NCI-H748 (cell line): ENCODE measurements around the gene ACADSB.

Source experiments
- DNase-seq: peaks from one replicate; lab custom pipeline; 2025; ENCODE audit not compliant: unreplicated experiment; lab: John Stamatoyannopoulos, UW

The ACADSB gene

GRCh38 chr10:123008355-123009104 lies at the start of gene ACADSB, which contains the start of gene IKZF5:
ACADSB (plus strand) TSS chr10:123009006; CDS start chr10:123009030, 24 bp downstream.
IKZF5 (minus strand) TSS chr10:123008795; CDS start chr10:122998625, 10,170 bp downstream.
- DNase-seq: peak; percentile 95

DNA sequence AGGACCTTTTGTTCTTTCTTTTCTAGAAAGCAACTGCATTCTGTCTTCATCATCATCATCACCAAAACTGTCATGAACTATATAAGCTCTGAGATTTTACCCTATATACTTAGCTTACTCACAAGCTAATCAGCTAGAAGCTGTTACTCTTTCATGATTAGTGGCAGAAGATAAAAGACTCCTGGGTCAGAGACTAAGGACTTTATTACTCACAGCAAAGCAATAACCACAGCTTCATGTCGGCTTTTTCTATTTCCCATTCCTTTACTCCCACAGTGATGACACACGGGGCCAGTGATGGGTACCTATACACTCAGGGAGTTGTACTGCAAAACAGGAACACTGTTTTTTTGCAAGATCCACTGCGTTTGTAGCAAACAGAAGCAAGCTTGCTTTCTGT lies 46.4 kb upstream of the ACADSB start:
- DNase-seq: no peak

DNA sequence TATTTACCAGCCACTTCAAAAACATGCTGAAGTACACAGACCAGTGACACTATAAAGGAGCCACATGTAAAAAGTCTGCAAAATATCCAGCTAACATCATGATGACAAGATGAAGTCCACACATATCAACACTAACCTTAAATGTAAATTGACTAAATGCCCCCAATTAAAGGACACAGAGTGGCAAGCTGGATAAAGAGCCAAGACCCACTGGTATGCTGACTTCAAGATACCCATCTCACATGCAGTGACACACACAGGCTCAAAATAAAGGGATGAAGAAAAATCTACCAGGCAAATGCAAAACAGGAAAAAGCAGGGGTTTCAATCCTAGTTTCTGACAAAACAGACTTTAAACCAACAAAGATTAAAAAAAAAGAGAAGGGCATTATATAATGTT lies 41.9 kb upstream of the ACADSB start:
- DNase-seq: no peak

DNA sequence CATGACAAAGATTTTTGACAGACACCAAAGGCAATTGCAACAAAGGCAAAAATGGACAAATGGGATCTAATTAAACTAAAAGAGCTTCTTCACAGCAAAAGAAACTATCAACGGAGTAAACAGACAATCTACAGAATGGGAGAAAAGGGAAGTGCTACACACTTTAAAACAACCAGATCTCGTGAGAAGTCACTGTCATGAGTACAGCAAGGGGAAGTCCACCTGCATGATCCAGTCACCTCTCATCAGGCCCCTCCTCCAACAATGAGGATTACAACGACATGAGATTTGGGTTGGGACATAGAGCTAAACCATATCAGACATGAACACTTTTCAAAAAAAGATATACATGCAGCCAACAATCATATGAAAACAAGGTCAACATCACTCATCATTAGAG lies 40.1 kb upstream of the ACADSB start:
- DNase-seq: no peak

DNA sequence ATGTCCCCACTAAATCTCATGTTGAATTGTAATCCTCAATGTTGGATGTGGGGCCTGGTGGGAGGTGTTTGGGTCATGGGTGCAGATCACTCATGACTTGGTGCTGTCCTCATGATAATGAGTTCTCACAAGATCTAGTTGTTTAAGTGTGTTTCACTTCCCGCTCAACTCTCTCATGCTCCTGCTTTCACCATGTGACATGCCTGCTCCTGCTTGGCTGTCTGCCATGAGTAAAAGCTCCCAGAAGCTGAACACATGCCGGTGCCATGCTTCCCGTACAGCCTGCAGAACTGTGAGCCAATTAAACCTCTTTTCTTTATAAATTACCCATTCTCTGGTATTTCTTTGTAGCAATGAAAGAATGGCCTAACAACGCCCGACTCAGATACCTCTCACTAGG lies 34.8 kb upstream of the ACADSB start:
- no peak for DNase-seq

GRCh38 chr10:122974543-122975064 lies 34.2 kb upstream of the ACADSB start:
- no peak for DNase-seq

DNA sequence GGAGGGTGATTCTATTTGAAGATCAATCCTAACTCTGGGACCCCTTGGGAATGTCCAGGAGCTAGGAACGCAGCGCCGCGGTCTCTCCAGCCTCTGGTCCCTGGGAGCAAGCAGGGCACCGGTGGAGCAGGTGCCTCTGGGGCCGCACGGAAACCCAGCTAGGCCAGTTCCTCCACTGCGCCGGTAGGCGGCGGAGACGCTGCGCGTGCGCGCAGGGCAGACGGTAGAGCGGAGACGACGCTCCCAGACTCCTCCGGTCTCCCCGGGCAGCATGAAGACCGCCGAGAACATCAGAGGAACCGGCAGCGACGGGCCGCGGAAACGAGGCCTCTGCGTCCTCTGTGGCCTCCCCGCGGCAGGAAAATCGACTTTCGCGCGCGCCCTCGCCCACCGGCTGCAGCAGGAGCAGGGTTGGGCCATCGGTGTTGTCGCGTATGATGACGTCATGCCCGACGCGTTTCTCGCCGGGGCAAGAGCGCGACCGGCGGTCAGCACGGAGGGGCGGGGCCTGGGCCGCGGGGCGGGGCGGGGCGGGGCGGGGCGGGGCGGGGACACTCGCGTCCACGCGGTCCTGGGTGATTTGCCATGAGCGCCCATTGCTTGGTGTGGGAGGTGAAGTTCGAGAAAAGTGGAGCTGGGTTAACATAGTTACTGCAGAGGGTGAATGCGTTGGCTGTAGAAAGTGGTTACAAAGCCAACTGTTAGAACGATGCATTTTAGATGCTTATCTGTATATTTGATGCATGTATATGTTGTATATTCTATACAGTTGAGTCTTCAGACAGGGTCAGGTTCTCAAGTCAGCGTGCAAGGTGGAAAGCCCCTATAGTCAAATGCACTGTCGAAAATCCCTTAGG lies 28.4 kb upstream of the ACADSB start, which contains the start of gene PSTK:
TSS of gene PSTK (plus strand) at position 193 of the 857 bp plus-strand sequence. CDS start at position 272, 79 bp downstream.
- DNase-seq: peak; percentile 89

DNA sequence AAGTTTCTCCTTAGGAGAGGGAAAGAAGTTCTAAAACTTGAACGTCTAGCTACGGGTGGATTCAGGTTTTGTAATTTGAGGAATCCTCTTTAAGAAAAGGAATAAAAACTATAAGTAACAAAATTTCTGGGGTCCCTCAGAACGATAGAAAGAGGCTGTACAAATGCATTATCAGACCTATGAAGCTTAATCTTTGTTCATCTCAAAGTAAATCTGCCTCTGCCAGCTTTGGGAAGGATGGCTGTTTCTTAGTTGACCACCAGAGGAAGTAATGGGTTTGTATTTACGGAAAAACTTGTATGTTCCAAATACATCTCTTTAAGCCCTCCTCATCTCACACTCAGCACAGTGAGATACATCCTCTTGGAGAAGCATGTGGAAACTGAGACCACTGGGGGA lies 27.7 kb upstream of the ACADSB start:
- peak; percentile 39 for DNase-seq

DNA sequence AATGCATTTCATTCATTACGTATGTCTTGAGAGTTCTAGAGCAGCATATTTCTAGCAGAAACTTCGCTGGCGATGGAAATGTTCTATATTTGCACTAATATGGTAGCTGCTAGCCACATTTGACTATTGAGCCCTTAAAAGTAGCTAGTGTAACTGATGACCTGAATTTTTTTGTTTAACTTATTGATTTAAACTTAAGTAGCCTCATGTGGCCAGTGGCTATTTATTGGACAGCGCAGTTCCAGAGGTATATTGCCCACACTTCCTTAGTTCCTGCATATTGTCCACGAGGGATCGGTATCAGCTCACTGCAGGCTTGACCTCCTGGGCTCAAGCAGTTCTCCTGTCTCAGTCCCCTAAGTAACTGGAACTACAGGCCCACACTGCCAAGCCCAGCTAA lies 24.9 kb upstream of the ACADSB start:
- no peak for DNase-seq

DNA sequence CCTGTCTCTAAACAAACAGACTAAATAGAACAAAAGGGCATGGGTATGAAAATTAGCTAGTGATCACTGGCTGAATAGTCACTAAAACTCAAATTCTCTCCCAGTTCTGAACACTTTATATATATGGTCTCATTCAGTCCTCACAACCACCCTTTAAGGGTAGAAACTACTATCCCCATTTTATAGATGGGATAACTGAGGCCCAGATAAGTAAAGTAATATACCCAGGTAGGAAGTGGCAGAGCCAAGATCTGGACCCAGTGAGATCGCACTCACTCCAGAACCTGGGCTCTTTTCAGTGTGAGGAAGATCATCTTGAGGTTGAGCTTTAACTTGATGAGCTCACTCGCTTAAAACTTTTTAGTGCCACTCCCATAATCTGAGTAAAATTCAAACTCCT lies 24.1 kb upstream of the ACADSB start:
- DNase-seq: no peak

DNA sequence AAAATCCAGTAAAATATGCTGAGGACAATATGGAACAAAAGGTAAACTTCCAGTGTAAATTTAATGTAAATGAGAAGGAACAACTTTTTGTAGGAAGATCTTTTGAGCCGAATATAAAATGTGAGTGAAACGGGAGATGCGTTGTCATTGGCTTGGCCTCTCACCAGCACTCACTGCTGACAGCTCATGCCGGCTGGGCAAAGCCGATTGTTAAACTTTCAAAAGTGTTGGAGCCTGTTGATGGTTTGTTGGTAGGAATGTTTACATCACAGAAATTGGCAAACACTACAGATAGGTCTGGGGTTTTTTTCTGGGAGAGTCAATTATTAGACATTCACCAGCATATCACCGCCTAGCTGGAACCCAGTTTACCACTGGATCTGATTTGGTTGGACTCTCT lies 22.5 kb upstream of the ACADSB start:
- no peak for DNase-seq

- no peak for DNase-seq
Observed at GRCh38 chr10:122988501-122988900, 20.3 kb upstream of the ACADSB start.

DNA sequence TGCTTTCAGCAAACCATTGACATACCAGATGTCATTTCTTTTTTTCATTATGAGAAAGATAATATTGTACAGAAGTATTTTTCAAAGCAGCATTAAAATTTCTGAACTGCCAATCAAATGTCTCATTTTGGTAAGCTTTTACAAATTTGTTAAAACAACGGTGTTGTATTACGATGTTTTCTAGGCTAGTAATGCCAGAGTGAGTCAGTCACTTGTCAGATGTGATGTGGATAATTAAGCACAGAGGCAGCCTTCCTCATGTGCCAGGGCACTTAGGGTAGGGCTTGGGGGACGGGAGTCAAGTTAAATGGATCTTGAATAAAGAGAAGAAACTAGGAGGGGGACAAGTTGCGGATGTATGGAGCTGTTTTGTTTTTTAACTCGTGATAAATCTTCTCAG lies 18.5 kb upstream of the ACADSB start:
- no peak for DNase-seq

- DNase-seq: no peak
Observed at GRCh38 chr10:122992031-122992585, 16.7 kb upstream of the ACADSB start.

DNA sequence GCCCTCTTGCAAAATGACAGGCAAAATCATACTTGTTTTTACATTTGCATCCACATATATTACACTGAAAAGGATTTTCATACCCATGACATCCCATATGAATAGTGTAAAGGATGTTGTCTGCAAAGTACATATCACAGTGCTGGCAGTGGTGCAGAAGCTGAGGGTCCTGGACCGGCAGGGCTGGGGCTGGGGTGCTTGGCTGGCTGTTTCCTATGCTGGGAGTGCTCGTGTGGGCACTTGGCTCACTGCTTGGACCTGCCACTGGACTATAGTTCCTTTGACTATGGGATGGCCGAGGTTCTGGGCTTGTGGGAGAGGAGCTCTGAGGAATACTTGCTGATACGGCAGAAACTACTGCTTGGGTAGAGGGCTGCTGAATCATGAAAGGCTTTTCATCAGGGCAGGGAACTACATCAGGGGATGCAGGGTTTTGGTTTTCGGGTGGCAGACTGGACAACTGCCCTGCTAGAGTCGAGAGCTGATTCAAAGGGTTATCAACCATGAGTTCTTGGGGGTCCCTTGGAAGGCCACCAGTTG lies 14.9 kb upstream of the ACADSB start:
- no peak for DNase-seq

- no peak for DNase-seq
Observed at GRCh38 chr10:122995936-122996335, 12.9 kb upstream of the ACADSB start.

DNA sequence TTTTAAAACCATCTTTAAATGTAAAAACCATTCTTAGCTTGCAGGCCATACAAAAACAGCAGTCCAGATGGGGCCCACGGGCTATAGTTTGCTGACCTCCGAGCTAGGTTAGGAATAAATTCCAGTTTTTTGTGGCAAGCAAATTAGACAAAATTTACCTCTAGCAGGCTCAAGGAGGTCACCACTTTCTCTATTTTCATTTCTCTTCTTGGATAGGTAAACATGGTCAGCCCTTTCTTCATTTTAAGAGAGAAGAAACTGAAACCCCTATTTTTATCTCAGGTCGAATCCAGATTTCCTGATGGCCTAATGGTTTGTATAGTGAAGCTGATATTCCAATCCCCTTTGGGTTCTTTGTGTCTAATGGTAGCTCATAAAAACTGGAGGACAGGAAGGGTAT lies 10.9 kb upstream of the ACADSB start:
- DNase-seq: no peak

DNA sequence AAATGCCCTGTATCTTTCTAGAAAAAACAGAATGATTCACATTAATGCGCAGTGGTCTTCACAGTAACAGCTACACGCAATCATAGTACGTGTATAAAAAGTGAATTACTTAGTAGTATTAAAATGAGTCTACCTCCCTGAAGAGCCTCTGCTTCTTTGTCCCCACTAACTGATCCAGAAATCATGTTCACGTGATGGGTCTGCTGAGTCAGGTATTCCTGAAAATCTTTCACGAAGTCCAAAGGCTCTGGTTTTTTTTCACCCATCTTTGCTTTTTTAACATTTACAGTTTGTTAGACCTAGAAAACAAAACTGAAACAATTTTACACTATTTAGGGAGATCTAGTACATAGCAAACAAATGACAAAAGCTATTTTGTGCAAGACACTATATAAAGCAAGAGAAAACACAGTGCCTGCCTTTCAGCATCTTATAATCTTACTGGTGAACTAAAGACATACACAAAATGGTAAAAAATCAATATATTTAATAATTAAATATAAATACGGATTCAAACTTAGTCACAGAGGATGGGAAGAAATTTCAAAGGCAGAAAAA lies 10.4 kb upstream of the ACADSB start:
- no peak for DNase-seq

GRCh38 chr10:122998934-122999333 lies 9.9 kb upstream of the ACADSB start:
- no peak for DNase-seq

- peak; percentile 56 for DNase-seq
Observed at GRCh38 chr10:122999347-122999746, 9.5 kb upstream of the ACADSB start.

- DNase-seq: no peak
Observed at GRCh38 chr10:123000155-123000554, 8.7 kb upstream of the ACADSB start.
